GM12891 (cell line): ENCODE measurements around the gene ATP6AP1.

Source experiments
- PAX5 ChIP-seq: IDR thresholded peaks from 2 replicates; pipeline ENCODE4 v1.6.1; 2011; ENCODE audit warnings: low read length, moderate library complexity, mild to moderate bottlenecking; ENCODE audit not compliant: insufficient read depth, severe bottlenecking
- POLR2A ChIP-seq: IDR thresholded peaks from 2 replicates; pipeline ENCODE4 v1.6.1; 2011; ENCODE audit warnings: low read depth, low read length, control low read depth
- POLR2AphosphoS5 ChIP-seq: IDR thresholded peaks from 2 replicates; pipeline ENCODE4 v1.6.1; 2011; ENCODE audit warnings: low read depth, low read length, control low read depth
- POU2F2 ChIP-seq: IDR thresholded peaks from 2 replicates; pipeline ENCODE4 v1.6.1; 2011; ENCODE audit warnings: low read depth, mild to moderate bottlenecking, control low read depth, low read length, moderate library complexity
- SPI1 ChIP-seq: IDR thresholded peaks from 2 replicates; pipeline ENCODE4 v1.6.1; 2011; ENCODE audit warnings: low read depth, low read length, control low read depth
- TAF1 ChIP-seq: IDR thresholded peaks from 2 replicates; pipeline ENCODE4 v1.6.1; 2011; ENCODE audit warnings: low read depth, low read length, control low read depth

DNA sequence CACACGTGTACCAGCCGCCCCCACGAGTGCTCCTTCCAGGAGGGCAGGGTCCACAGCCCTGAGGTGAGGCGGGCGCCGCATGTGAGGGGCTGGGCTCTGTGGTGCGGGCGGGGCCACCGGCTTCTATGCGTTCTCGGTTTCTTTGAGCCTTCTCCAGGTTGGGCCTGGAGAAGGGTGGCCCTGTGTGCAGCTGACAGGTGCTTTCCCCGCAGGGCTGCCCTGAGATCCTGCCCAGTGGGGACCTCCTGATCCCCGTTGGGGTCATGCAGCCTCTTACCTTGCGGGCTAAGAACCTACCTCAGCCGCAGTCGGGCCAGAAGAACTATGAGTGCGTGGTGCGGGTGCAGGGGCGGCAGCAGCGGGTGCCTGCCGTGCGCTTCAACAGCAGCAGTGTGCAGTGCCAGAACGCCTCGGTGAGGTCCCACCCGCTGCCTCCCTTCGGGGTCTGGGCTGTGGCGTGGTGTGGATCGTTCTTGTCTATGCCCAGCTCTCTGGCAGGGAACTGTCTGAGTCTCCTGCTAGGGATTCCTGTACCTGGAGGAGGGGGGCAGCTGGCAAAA is 36.4 kb downstream of the ATP6AP1 start:
- TF ChIP-seq TAF1 (no peak), POLR2AphosphoS5 (no peak), POLR2A (no peak), SPI1 (no peak), POU2F2 (no peak), PAX5 (no peak)
